Measurements from ENCODE around the gene MOGAT2.

MOGAT2 gene

GRCh38 chr11:75697906-75698581 is 19.6 kb upstream of the MOGAT2 start:
- no peaks in the 10 kb centered on the region for H3K36me3 ChIP-seq (ENCODE audit: control insufficient read depth, insufficient read depth, low read length)
- H4K8ac ChIP-seq (ENCODE audit: low read depth, low read length): no peak overlapping the region
- no peak overlapping the region for H4K5ac ChIP-seq (ENCODE audit: low read length)
- no peak overlapping the region for H3K23ac ChIP-seq (ENCODE audit: low read length)
- no peak overlapping the region for H3K18ac ChIP-seq (ENCODE audit: low read length)
- no peak overlapping the region for H2BK15ac ChIP-seq (replicated peaks; ENCODE audit: low read depth)
- H3K4ac ChIP-seq (ENCODE audit: low read depth, low read length): no peak overlapping the region
- H3K27ac ChIP-seq (ENCODE audit: low read depth, low read length): no peak overlapping the region
- no peaks in the 10 kb centered on the region for H3K4me1 ChIP-seq (ENCODE audit: control insufficient read depth, low read depth, low read length)
- H3K4me3 ChIP-seq (ENCODE audit: low read length): no peak overlapping the region
- no peaks in the 10 kb centered on the region for H3K79me2 ChIP-seq (ENCODE audit: control insufficient read depth, insufficient read depth, low read length)
- no peak overlapping the region for H2AK5ac ChIP-seq (ENCODE audit: low read length)
- no peak overlapping the region for H2BK5ac ChIP-seq (ENCODE audit: low read length)
- H3K56ac ChIP-seq (ENCODE audit: low read length): no peak overlapping the region
- H3K4me2 ChIP-seq (ENCODE audit: low read length): no peak overlapping the region
- no peaks in the 10 kb centered on the region for H3K79me1 ChIP-seq (ENCODE audit: low read length)
- no peak for DNase-seq
- no peaks in the 10 kb centered on the region for H3K27me3 ChIP-seq (ENCODE audit: insufficient read depth, low read length, poor library complexity)
- no peak overlapping the region for H3K9ac ChIP-seq (ENCODE audit: low read length)
- no peak overlapping the region for H2BK120ac ChIP-seq (ENCODE audit: low read depth, low read length)
- WGBS (ENCODE audit: extremely low coverage, insufficient coverage, low lambda C conversion rate): no CpG with 5 or more reads among the region's 4 CpGs

GRCh38 chr11:75700940-75701339 is 16.7 kb upstream of the MOGAT2 start:
- no peak overlapping the region for H2BK5ac ChIP-seq (ENCODE audit: low read length)
- no peak overlapping the region for H3K9ac ChIP-seq (ENCODE audit: low read length)
- H2BK120ac ChIP-seq (ENCODE audit: low read depth, low read length): no peak overlapping the region
- no peak overlapping the region for H3K4ac ChIP-seq (ENCODE audit: low read depth, low read length)
- H2AK5ac ChIP-seq (ENCODE audit: low read length): no peak overlapping the region
- no peak for DNase-seq
- H4K5ac ChIP-seq (ENCODE audit: low read length): no peak overlapping the region
- no peak overlapping the region for H3K27ac ChIP-seq (ENCODE audit: low read depth, low read length)
- no peaks in the 10 kb centered on the region for H3K36me3 ChIP-seq (ENCODE audit: control insufficient read depth, insufficient read depth, low read length)
- H3K56ac ChIP-seq (ENCODE audit: low read length): no peak overlapping the region
- no peak overlapping the region for H4K8ac ChIP-seq (ENCODE audit: low read depth, low read length)
- H3K79me2 ChIP-seq (ENCODE audit: control insufficient read depth, insufficient read depth, low read length): no peaks in the 10 kb centered on the region
- no CpG with 5 or more reads among the region's 2 CpGs for WGBS (ENCODE audit: extremely low coverage, insufficient coverage, low lambda C conversion rate)
- no peak overlapping the region for H3K23ac ChIP-seq (ENCODE audit: low read length)
- H3K4me2 ChIP-seq (ENCODE audit: low read length): no peak overlapping the region
- no peak overlapping the region for H2BK15ac ChIP-seq (replicated peaks; ENCODE audit: low read depth)
- no peaks in the 10 kb centered on the region for H3K4me1 ChIP-seq (ENCODE audit: control insufficient read depth, low read depth, low read length)
- no peak overlapping the region for H3K4me3 ChIP-seq (ENCODE audit: low read length)
- H3K18ac ChIP-seq (ENCODE audit: low read length): no peak overlapping the region
- H3K79me1 ChIP-seq (ENCODE audit: low read length): no peaks in the 10 kb centered on the region
- no peaks in the 10 kb centered on the region for H3K27me3 ChIP-seq (ENCODE audit: insufficient read depth, low read length, poor library complexity)

- Histone ChIP-seq H3K79me1 (ENCODE audit: low read length) (no peaks in the 10 kb centered on the region), H3K4me3 (ENCODE audit: low read length) (no peak overlapping the region), H3K4me1 (ENCODE audit: control insufficient read depth, low read depth, low read length) (no peaks in the 10 kb centered on the region), H4K5ac (ENCODE audit: low read length) (no peak overlapping the region), H3K27ac (ENCODE audit: low read depth, low read length) (no peak overlapping the region), H3K9ac (ENCODE audit: low read length) (no peak overlapping the region), H3K23ac (ENCODE audit: low read length) (no peak overlapping the region), H4K8ac (ENCODE audit: low read depth, low read length) (no peak overlapping the region), H2BK15ac (replicated peaks; ENCODE audit: low read depth) (no peak overlapping the region), H3K4ac (ENCODE audit: low read depth, low read length) (no peak overlapping the region), H3K36me3 (ENCODE audit: control insufficient read depth, insufficient read depth, low read length) (no peaks in the 10 kb centered on the region), H2BK120ac (ENCODE audit: low read depth, low read length) (no peak overlapping the region), H3K56ac (ENCODE audit: low read length) (no peak overlapping the region), H2BK5ac (ENCODE audit: low read length) (no peak overlapping the region), H2AK5ac (ENCODE audit: low read length) (no peak overlapping the region), H3K27me3 (ENCODE audit: insufficient read depth, low read length, poor library complexity) (no peaks in the 10 kb centered on the region), H3K79me2 (ENCODE audit: control insufficient read depth, insufficient read depth, low read length) (no peaks in the 10 kb centered on the region), H3K18ac (ENCODE audit: low read length) (no peak overlapping the region), H3K4me2 (ENCODE audit: low read length) (no peak overlapping the region)
- DNase-seq: no peak
- no CpG with 5 or more reads among the region's 7 CpGs for WGBS (ENCODE audit: extremely low coverage, insufficient coverage, low lambda C conversion rate)
Measured at GRCh38 chr11:75703695-75704237, 13.9 kb upstream of the MOGAT2 start.

- H3K4ac ChIP-seq (ENCODE audit: low read depth, low read length): no peak overlapping the region
- no peaks in the 10 kb centered on the region for H3K4me1 ChIP-seq (ENCODE audit: control insufficient read depth, low read depth, low read length)
- WGBS (ENCODE audit: extremely low coverage, insufficient coverage, low lambda C conversion rate): no CpG with 5 or more reads among the region's 3 CpGs
- no peak overlapping the region for H3K56ac ChIP-seq (ENCODE audit: low read length)
- H3K18ac ChIP-seq (ENCODE audit: low read length): no peak overlapping the region
- H4K8ac ChIP-seq (ENCODE audit: low read depth, low read length): no peak overlapping the region
- H3K79me2 ChIP-seq (ENCODE audit: control insufficient read depth, insufficient read depth, low read length): no peaks in the 10 kb centered on the region
- no peak overlapping the region for H2BK15ac ChIP-seq (replicated peaks; ENCODE audit: low read depth)
- H3K36me3 ChIP-seq (ENCODE audit: control insufficient read depth, insufficient read depth, low read length): no peaks in the 10 kb centered on the region
- no peak overlapping the region for H2BK120ac ChIP-seq (ENCODE audit: low read depth, low read length)
- H2BK5ac ChIP-seq (ENCODE audit: low read length): no peak overlapping the region
- no peak overlapping the region for H3K23ac ChIP-seq (ENCODE audit: low read length)
- H2AK5ac ChIP-seq (ENCODE audit: low read length): no peak overlapping the region
- H3K4me2 ChIP-seq (ENCODE audit: low read length): no peak overlapping the region
- no peaks in the 10 kb centered on the region for H3K79me1 ChIP-seq (ENCODE audit: low read length)
- DNase-seq: peak; percentile 29
- no peak overlapping the region for H4K5ac ChIP-seq (ENCODE audit: low read length)
- no peak overlapping the region for H3K4me3 ChIP-seq (ENCODE audit: low read length)
- no peak overlapping the region for H3K27ac ChIP-seq (ENCODE audit: low read depth, low read length)
- no peak overlapping the region for H3K9ac ChIP-seq (ENCODE audit: low read length)
- H3K27me3 ChIP-seq (ENCODE audit: insufficient read depth, low read length, poor library complexity): no peaks in the 10 kb centered on the region
Measured at GRCh38 chr11:75705541-75705940, 12.1 kb upstream of the MOGAT2 start.

- no peak overlapping the region for H2BK15ac ChIP-seq (replicated peaks; ENCODE audit: low read depth)
- no peak overlapping the region for H2AK5ac ChIP-seq (ENCODE audit: low read length)
- H3K4me1 ChIP-seq (ENCODE audit: control insufficient read depth, low read depth, low read length): no peaks in the 10 kb centered on the region
- H2BK5ac ChIP-seq (ENCODE audit: low read length): no peak overlapping the region
- no peaks in the 10 kb centered on the region for H3K27me3 ChIP-seq (ENCODE audit: insufficient read depth, low read length, poor library complexity)
- no peak overlapping the region for H3K4me3 ChIP-seq (ENCODE audit: low read length)
- H3K79me1 ChIP-seq (ENCODE audit: low read length): no peaks in the 10 kb centered on the region
- no peak overlapping the region for H4K8ac ChIP-seq (ENCODE audit: low read depth, low read length)
- no peaks in the 10 kb centered on the region for H3K36me3 ChIP-seq (ENCODE audit: control insufficient read depth, insufficient read depth, low read length)
- H3K79me2 ChIP-seq (ENCODE audit: control insufficient read depth, insufficient read depth, low read length): no peaks in the 10 kb centered on the region
- H3K18ac ChIP-seq (ENCODE audit: low read length): no peak overlapping the region
- no peak overlapping the region for H4K5ac ChIP-seq (ENCODE audit: low read length)
- DNase-seq: peak; percentile 81
- H3K9ac ChIP-seq (ENCODE audit: low read length): no peak overlapping the region
- no CpG with 5 or more reads among the region's 17 CpGs for WGBS (ENCODE audit: extremely low coverage, insufficient coverage, low lambda C conversion rate)
- H3K4me2 ChIP-seq (ENCODE audit: low read length): no peak overlapping the region
- H3K27ac ChIP-seq (ENCODE audit: low read depth, low read length): no peak overlapping the region
- H3K56ac ChIP-seq (ENCODE audit: low read length): peak overlapping the region; percentile 42
- H3K4ac ChIP-seq (ENCODE audit: low read depth, low read length): no peak overlapping the region
- no peak overlapping the region for H3K23ac ChIP-seq (ENCODE audit: low read length)
- no peak overlapping the region for H2BK120ac ChIP-seq (ENCODE audit: low read depth, low read length)
Measured at GRCh38 chr11:75706260-75706729, 11.3 kb upstream of the MOGAT2 start.

GRCh38 chr11:75714211-75714610 is 3.4 kb upstream of the MOGAT2 start:
- H2BK15ac ChIP-seq (replicated peaks; ENCODE audit: low read depth): no peak overlapping the region
- H3K23ac ChIP-seq (ENCODE audit: low read length): no peak overlapping the region
- H3K79me1 ChIP-seq (ENCODE audit: low read length): no peaks in the 10 kb centered on the region
- no peak overlapping the region for H4K5ac ChIP-seq (ENCODE audit: low read length)
- no CpG with 5 or more reads among the region's 9 CpGs for WGBS (ENCODE audit: extremely low coverage, insufficient coverage, low lambda C conversion rate)
- no peaks in the 10 kb centered on the region for H3K27me3 ChIP-seq (ENCODE audit: insufficient read depth, low read length, poor library complexity)
- H2AK5ac ChIP-seq (ENCODE audit: low read length): no peak overlapping the region
- H3K36me3 ChIP-seq (ENCODE audit: control insufficient read depth, insufficient read depth, low read length): no peaks in the 10 kb centered on the region
- H4K8ac ChIP-seq (ENCODE audit: low read depth, low read length): no peak overlapping the region
- H2BK5ac ChIP-seq (ENCODE audit: low read length): no peak overlapping the region
- no peak for DNase-seq
- H3K56ac ChIP-seq (ENCODE audit: low read length): no peak overlapping the region
- no peak overlapping the region for H3K4me3 ChIP-seq (ENCODE audit: low read length)
- no peaks in the 10 kb centered on the region for H3K79me2 ChIP-seq (ENCODE audit: control insufficient read depth, insufficient read depth, low read length)
- no peak overlapping the region for H2BK120ac ChIP-seq (ENCODE audit: low read depth, low read length)
- no peak overlapping the region for H3K4ac ChIP-seq (ENCODE audit: low read depth, low read length)
- H3K18ac ChIP-seq (ENCODE audit: low read length): no peak overlapping the region
- no peak overlapping the region for H3K27ac ChIP-seq (ENCODE audit: low read depth, low read length)
- H3K4me1 ChIP-seq (ENCODE audit: control insufficient read depth, low read depth, low read length): no peaks in the 10 kb centered on the region
- no peak overlapping the region for H3K9ac ChIP-seq (ENCODE audit: low read length)
- no peak overlapping the region for H3K4me2 ChIP-seq (ENCODE audit: low read length)

Measured in mesendoderm (in vitro differentiated cells).